ENCODE data around the gene SPACA4. TPM values are rescaled to one million over a fixed set of nuclear protein-coding genes. Genes with fewer than 3 reads are reported as not detected.

SPACA4 gene
- total RNA-seq, 1 experiment from 2014 or later: not detected

GRCh38 chr19:48618278-48618915 lies 11.9 kb downstream of the SPACA4 start:
- DNase-seq (ENCODE audit: low spot score): no peak
- POLR2A ChIA-PET: interaction anchor here (0.5 to 2.8 kb wide), 7 partner anchors 9 to 63 kb away, joined by 3 to 23 read pairs (median 3); no protein-coding TSS in a partner anchor
- Mint-ChIP-seq H3K4me1 (peaks cover 62% of the 10 kb centered on the region), H3K4me3 (peak overlapping the region; percentile 99), H3K27ac (peak overlapping the region; percentile 100), H3K36me3 (peaks cover 43% of the 10 kb centered on the region), H3K9me3 (no peaks in the 10 kb centered on the region), H3K27me3 (ENCODE audit: low read depth) (no peaks in the 10 kb centered on the region; the same call in 1 of the 2 replicates)
- ATAC-seq: no peak
- CTCF ChIA-PET: interaction anchor here (1.2 to 1.6 kb wide), 6 partner anchors 9 to 139 kb away, joined by 3 to 13 read pairs (median 6); no protein-coding TSS in a partner anchor
- TF ChIP-seq ZNF425 (CRISPR knock-in tag; conservative IDR thresholded peaks at IDR 0.05) (0 out of 2 replicates have a peak, but pooled peaks have one; percentile 57), SMAD3 (CRISPR knock-in tag; IDR thresholded peaks at IDR 0.05; ENCODE audit: borderline replicate concordance) (no peak), ELF4 (CRISPR knock-in tag; IDR thresholded peaks at IDR 0.05; ENCODE audit: low read depth) (no peak), ZNF121 (CRISPR knock-in tag; IDR thresholded peaks at IDR 0.05) (peak; percentile 52; the same call in 1 of the 2 replicates), SMAD4 (CRISPR knock-in tag; IDR thresholded peaks at IDR 0.05) (peak; percentile 8; the same call in 1 of the 2 replicates), HMGXB4 (CRISPR knock-in tag; IDR thresholded peaks at IDR 0.05) (0 out of 2 replicates have a peak, but pooled peaks have one; percentile 0), ZMAT4 (CRISPR knock-in tag; IDR thresholded peaks at IDR 0.05) (0 out of 2 replicates have a peak, but pooled peaks have one; percentile 9), ZNF671 (CRISPR knock-in tag; IDR thresholded peaks at IDR 0.05) (no peak), JUN (CRISPR knock-in tag; IDR thresholded peaks at IDR 0.05) (peak; percentile 15; the same call in 1 of the 2 replicates), ZNF532 (CRISPR knock-in tag; IDR thresholded peaks at IDR 0.05; ENCODE audit: borderline replicate concordance) (0 out of 2 replicates have a peak, but pooled peaks have one; percentile 35)

- peak; percentile 65 for ATAC-seq
- no peaks in the 10 kb centered on the region for H3K9me3 Mint-ChIP-seq
- ChIA-PET POLR2A (interaction anchor here (0.5 to 2.8 kb wide), 14 partner anchors 8 to 228 kb away, joined by 3 to 23 read pairs (median 3); partner anchors contain the start of gene KDELR1), CTCF (interaction anchor here (1.0 to 1.6 kb wide), 7 partner anchors 10 to 139 kb away, joined by 3 to 13 read pairs (median 4); no protein-coding TSS in a partner anchor)
- H3K27me3 Mint-ChIP-seq (ENCODE audit: low read depth): no peaks in the 10 kb centered on the region; the same call in 1 of the 2 replicates
- peaks cover 60% of the 10 kb centered on the region for H3K4me1 Mint-ChIP-seq
- H3K27ac Mint-ChIP-seq: peak within 1 kb of the TSS; percentile 100
- peaks cover 43% of the 10 kb centered on the region for H3K36me3 Mint-ChIP-seq
- DNase-seq (ENCODE audit: low spot score): peak; percentile 96
- peak within 1 kb of the TSS; percentile 99 for H3K4me3 Mint-ChIP-seq
- TF ChIP-seq GTF2I (CRISPR knock-in tag; conservative IDR thresholded peaks at IDR 0.05): peak; percentile 92
- TF ChIP-seq TEAD1 (CRISPR knock-in tag; IDR thresholded peaks at IDR 0.05): peak; percentile 47; the same call in 1 of the 2 replicates
- TF ChIP-seq ATF3 (CRISPR knock-in tag; conservative IDR thresholded peaks at IDR 0.05): no peak
- no peak for TF ChIP-seq SMAD3 (CRISPR knock-in tag; IDR thresholded peaks at IDR 0.05; ENCODE audit: borderline replicate concordance)
- TF ChIP-seq CREB1 (CRISPR knock-in tag; IDR thresholded peaks at IDR 0.05): peak; percentile 90
- TF ChIP-seq ATF2 (CRISPR knock-in tag; IDR thresholded peaks at IDR 0.05; ENCODE audit: borderline replicate concordance, low read depth): no peak
- peak; percentile 60 for TF ChIP-seq GABPB1 (CRISPR knock-in tag; IDR thresholded peaks at IDR 0.05)
- TF ChIP-seq IRF2 (CRISPR knock-in tag; IDR thresholded peaks at IDR 0.05; ENCODE audit: borderline replicate concordance, low read depth): 0 out of 2 replicates have a peak, but pooled peaks have one; percentile 61
- TF ChIP-seq SOX15 (CRISPR knock-in tag; IDR thresholded peaks at IDR 0.05): no peak
- TF ChIP-seq EMX1 (CRISPR knock-in tag; IDR thresholded peaks at IDR 0.05): no peak
- no peak; the same call in 1 of the 2 replicates for TF ChIP-seq JUN (CRISPR knock-in tag; IDR thresholded peaks at IDR 0.05)
- TF ChIP-seq MLX (CRISPR knock-in tag; IDR thresholded peaks at IDR 0.05): no peak
These were observed 12.6 kb downstream of the SPACA4 start, which contains the start of the genes RPL18 and SPHK2 for GRCh38 chr19:48618916-48619691. TSS of gene RPL18 (minus strand) at chr19:48619178. CDS start at chr19:48619143, 35 bp downstream. TSS of gene SPHK2 (plus strand) at chr19:48619506. CDS start at chr19:48620515, 1,009 bp downstream.
